Measurements from ENCODE around the gene PLK5. TPM values are rescaled to one million over a fixed set of nuclear protein-coding genes. Genes with fewer than 3 reads are reported as not detected.

Gene PLK5
- total and polyA plus RNA-seq, 2 experiments from 2014 or later: 0.97 to 1.2 TPM

DNA sequence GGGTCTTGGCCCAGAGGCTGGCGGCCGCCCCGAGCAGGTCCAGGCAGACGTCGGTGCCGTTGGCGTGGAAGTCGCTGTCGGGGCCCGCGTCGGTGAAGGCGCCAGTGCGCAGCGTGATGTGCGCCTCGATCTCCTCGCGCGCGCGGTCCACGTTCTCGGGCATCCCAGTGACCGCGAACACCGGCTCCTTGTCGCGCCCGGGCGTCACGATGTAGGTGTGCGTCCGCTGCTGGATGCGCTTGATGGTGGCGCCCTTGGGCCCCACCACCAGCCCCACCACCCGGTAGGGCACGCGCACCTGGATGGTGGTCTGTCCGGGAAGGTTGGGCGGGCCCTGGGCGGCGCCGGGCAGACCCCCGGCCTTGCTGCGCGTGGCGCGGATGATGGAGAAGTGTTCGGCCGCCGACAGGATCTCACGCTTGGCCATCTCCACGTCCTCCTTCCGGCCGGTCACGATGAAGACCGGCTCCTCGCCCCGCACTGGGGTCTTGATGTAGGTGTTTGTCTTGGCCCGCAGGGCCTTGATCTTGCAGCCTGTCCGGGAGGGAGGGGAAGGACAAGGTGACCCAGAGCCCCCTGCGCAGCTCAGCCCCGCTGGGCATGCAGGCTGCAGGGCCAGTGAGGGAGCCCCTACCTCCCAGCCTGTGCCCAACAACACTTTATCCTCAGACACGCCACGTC is 32.7 kb downstream of the PLK5 start:
- Histone ChIP-seq H3K4me1 (ENCODE audit: insufficient read depth) (no peaks in the 10 kb centered on the region; the same call in 1 of the 2 replicates), H4K20me1 (replicated peaks; ENCODE audit: insufficient read depth) (peaks cover 20% of the 10 kb centered on the region), H3K4me3 (no peak overlapping the region), H3K36me3 (ENCODE audit: insufficient read depth) (peaks cover 3% of the 10 kb centered on the region; the same call in 1 of the 2 replicates), H3K9me2 (ENCODE audit: insufficient read depth) (no peaks in the 10 kb centered on the region), H3K27me3 (ENCODE audit: insufficient read depth) (no peaks in the 10 kb centered on the region), H3F3A (replicated peaks; ENCODE audit: low read depth) (peaks cover 6% of the 10 kb centered on the region; the same call in 1 of the 2 replicates), H3K4me2 (no peak overlapping the region), H3K27ac (ENCODE audit: low read depth) (no peak overlapping the region), H3K79me2 (replicated peaks; ENCODE audit: insufficient read depth) (peaks cover 33% of the 10 kb centered on the region), H2AFZ (no peak overlapping the region)
- Mint-ChIP-seq H3K9me3 (no peaks in the 10 kb centered on the region; the same call in 2 of the 3 replicates), H3K36me3 (ENCODE audit: low read depth) (peaks cover 7% of the 10 kb centered on the region; the same call in 1 of the 3 replicates), H3K4me3 (no peak overlapping the region), H3K27ac (no peak overlapping the region), H3K27me3 (ENCODE audit: insufficient read depth, low read depth, poor library complexity) (peaks cover 13% of the 10 kb centered on the region), H3K4me1 (no peaks in the 10 kb centered on the region)
- TF ChIP-seq, protein P1, sequence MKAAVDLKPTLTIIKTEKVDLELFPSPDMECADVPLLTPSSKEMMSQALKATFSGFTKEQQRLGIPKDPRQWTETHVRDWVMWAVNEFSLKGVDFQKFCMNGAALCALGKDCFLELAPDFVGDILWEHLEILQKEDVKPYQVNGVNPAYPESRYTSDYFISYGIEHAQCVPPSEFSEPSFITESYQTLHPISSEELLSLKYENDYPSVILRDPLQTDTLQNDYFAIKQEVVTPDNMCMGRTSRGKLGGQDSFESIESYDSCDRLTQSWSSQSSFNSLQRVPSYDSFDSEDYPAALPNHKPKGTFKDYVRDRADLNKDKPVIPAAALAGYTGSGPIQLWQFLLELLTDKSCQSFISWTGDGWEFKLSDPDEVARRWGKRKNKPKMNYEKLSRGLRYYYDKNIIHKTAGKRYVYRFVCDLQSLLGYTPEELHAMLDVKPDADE (IDR thresholded peaks at IDR 0.05): no peak
- TF ChIP-seq NANOG (IDR thresholded peaks at IDR 0.05; ENCODE audit: borderline replicate concordance) (no peak), POLR2AphosphoS5 (IDR thresholded peaks at IDR 0.05; ENCODE audit: low read depth) (no peak), JUNB (IDR thresholded peaks at IDR 0.05; ENCODE audit: unreplicated experiment) (no peak), CREB1 (CRISPR knock-in tag; IDR thresholded peaks at IDR 0.05; ENCODE audit: low read depth) (no peak), ZNF331 (CRISPR knock-in tag; IDR thresholded peaks at IDR 0.05; ENCODE audit: low read depth) (no peak), STAT1 (IDR thresholded peaks at IDR 0.05; ENCODE audit: unreplicated experiment) (no peak), EZH2 (IDR thresholded peaks at IDR 0.05; ENCODE audit: low read depth, unreplicated experiment) (no peak)
- DNase-seq (ENCODE audit: low spot score): no peak
- no peak for ATAC-seq

DNA sequence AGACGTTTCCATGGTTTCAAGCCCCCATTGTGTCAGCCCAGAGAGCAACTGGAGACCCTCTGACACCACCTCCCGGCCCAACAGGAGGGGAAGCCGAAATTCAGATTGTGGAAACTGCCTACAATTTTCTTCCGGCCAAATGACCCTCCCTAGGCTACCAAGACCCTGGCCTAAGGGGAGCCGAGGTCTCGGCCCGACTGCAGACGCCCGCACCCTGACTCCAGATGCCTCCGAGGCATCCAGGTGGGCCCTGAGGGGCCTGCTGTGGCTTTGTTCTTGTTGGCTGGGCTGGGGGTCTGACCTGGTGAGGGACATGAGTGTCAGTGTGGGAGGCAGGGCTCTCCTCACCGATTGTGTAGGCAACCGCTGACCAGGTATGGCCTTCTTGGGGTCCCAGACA is 34.7 kb downstream of the PLK5 start:
- Mint-ChIP-seq H3K36me3 (ENCODE audit: low read depth) (peaks cover 20% of the 10 kb centered on the region; the same call in 2 of the 3 replicates), H3K4me1 (no peaks in the 10 kb centered on the region), H3K9me3 (no peaks in the 10 kb centered on the region; the same call in 2 of the 3 replicates), H3K27me3 (ENCODE audit: insufficient read depth, low read depth, poor library complexity) (peaks cover 7% of the 10 kb centered on the region), H3K27ac (no peak overlapping the region), H3K4me3 (no peak overlapping the region)
- Histone ChIP-seq H3K4me1 (ENCODE audit: insufficient read depth) (no peaks in the 10 kb centered on the region; the same call in 1 of the 2 replicates), H3K79me2 (replicated peaks; ENCODE audit: insufficient read depth) (peaks cover 54% of the 10 kb centered on the region), H3F3A (replicated peaks; ENCODE audit: low read depth) (peaks cover 6% of the 10 kb centered on the region; the same call in 1 of the 2 replicates), H3K9me2 (ENCODE audit: insufficient read depth) (no peaks in the 10 kb centered on the region), H3K4me2 (no peak overlapping the region), H4K20me1 (replicated peaks; ENCODE audit: insufficient read depth) (peaks cover 38% of the 10 kb centered on the region), H2AFZ (no peak overlapping the region), H3K36me3 (ENCODE audit: insufficient read depth) (peaks cover 3% of the 10 kb centered on the region; the same call in 1 of the 2 replicates), H3K27me3 (ENCODE audit: insufficient read depth) (no peaks in the 10 kb centered on the region), H3K27ac (ENCODE audit: low read depth) (no peak overlapping the region), H3K4me3 (no peak overlapping the region)
- DNase-seq (ENCODE audit: low spot score): no peak
- ATAC-seq: no peak
- TF ChIP-seq, protein P2, sequence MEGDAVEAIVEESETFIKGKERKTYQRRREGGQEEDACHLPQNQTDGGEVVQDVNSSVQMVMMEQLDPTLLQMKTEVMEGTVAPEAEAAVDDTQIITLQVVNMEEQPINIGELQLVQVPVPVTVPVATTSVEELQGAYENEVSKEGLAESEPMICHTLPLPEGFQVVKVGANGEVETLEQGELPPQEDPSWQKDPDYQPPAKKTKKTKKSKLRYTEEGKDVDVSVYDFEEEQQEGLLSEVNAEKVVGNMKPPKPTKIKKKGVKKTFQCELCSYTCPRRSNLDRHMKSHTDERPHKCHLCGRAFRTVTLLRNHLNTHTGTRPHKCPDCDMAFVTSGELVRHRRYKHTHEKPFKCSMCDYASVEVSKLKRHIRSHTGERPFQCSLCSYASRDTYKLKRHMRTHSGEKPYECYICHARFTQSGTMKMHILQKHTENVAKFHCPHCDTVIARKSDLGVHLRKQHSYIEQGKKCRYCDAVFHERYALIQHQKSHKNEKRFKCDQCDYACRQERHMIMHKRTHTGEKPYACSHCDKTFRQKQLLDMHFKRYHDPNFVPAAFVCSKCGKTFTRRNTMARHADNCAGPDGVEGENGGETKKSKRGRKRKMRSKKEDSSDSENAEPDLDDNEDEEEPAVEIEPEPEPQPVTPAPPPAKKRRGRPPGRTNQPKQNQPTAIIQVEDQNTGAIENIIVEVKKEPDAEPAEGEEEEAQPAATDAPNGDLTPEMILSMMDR (conservative IDR thresholded peaks at IDR 0.05; ENCODE audit: low read depth in 2 of 2): no peak
- TF ChIP-seq CREB1 (CRISPR knock-in tag; IDR thresholded peaks at IDR 0.05; ENCODE audit: low read depth) (no peak), NANOG (IDR thresholded peaks at IDR 0.05; ENCODE audit: borderline replicate concordance) (no peak), ZNF331 (CRISPR knock-in tag; IDR thresholded peaks at IDR 0.05; ENCODE audit: low read depth) (no peak), ZNF114 (CRISPR knock-in tag; IDR thresholded peaks at IDR 0.05) (no peak), POLR2AphosphoS5 (IDR thresholded peaks at IDR 0.05; ENCODE audit: low read depth) (no peak)
- TF ChIP-seq, protein P3, sequence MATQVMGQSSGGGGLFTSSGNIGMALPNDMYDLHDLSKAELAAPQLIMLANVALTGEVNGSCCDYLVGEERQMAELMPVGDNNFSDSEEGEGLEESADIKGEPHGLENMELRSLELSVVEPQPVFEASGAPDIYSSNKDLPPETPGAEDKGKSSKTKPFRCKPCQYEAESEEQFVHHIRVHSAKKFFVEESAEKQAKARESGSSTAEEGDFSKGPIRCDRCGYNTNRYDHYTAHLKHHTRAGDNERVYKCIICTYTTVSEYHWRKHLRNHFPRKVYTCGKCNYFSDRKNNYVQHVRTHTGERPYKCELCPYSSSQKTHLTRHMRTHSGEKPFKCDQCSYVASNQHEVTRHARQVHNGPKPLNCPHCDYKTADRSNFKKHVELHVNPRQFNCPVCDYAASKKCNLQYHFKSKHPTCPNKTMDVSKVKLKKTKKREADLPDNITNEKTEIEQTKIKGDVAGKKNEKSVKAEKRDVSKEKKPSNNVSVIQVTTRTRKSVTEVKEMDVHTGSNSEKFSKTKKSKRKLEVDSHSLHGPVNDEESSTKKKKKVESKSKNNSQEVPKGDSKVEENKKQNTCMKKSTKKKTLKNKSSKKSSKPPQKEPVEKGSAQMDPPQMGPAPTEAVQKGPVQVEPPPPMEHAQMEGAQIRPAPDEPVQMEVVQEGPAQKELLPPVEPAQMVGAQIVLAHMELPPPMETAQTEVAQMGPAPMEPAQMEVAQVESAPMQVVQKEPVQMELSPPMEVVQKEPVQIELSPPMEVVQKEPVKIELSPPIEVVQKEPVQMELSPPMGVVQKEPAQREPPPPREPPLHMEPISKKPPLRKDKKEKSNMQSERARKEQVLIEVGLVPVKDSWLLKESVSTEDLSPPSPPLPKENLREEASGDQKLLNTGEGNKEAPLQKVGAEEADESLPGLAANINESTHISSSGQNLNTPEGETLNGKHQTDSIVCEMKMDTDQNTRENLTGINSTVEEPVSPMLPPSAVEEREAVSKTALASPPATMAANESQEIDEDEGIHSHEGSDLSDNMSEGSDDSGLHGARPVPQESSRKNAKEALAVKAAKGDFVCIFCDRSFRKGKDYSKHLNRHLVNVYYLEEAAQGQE (IDR thresholded peaks at IDR 0.05; ENCODE audit: unreplicated experiment): no peak

Measured in GM23338 (cell line).